ENCODE data around the gene CACNA1C. TPM values are rescaled to one million over a fixed set of nuclear protein-coding genes. Genes with fewer than 3 reads are reported as not detected.

Gene CACNA1C
- total RNA-seq, 1 donor from 2014 or later = 0.02 TPM

DNA sequence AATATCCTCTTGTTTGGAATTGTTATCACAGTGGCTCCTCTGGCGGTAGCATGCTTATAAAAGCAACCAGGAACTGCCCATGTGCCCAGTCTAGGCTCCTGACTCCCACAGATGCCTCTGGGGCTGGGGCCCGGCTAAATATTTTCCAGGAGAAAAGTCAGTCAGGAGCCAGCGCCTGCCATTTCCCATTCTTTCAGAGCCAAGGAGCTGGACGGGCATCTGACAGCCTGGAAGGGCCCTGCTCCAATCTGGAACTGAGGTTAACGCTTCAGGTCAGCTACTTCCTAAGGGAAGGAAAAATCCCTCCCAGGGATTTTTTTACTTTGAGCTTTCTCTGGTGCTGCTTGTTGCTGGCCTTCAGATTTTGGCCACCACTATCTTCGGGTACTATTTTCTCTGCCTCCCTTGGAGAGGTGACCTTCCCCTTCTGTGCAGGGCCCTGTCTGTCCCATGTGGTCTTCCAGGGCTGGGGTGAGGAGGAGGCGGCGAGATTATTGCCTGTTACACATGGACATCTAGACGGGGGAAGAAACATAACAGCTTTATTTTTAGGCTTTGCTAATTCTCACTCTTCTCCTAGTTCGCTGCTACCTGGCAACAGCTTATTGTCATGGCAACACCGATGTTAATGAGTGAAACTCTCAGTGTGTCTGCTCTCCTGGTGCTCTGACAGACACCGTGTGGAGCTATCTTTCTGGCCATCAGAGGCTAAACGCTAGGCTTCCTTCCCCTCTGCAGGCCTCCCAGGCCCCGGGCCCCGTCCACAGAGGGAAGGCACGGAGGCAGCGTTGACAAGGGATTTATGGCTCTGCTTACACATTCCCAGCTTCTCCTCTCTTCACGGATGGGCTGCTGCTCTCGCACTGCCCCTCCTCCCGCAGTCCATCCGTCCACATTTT is 160.4 kb downstream of the CACNA1C start:
- Mint-ChIP-seq H3K4me3 (no peak overlapping the region), H3K27ac (no peak overlapping the region)
- ATAC-seq (ENCODE audit: low read depth) = no peak

GRCh38 chr12:2214411-2214810 is 161.6 kb downstream of the CACNA1C start:
- no peak overlapping the region for H3K4me3 Mint-ChIP-seq

More for the DNA sequence above, 160.4 kb downstream of the CACNA1C start:
- TF ChIP-seq CTCF (IDR thresholded peaks at IDR 0.05) = no peak
- no peaks in the 10 kb centered on the region for H3K36me3 Mint-ChIP-seq (ENCODE audit: low read depth)
- intact Hi-C loops (cut with micrococcal nuclease) = no loop called here
- no peaks in the 10 kb centered on the region for H3K4me1 Mint-ChIP-seq
- no peak for DNase-seq
- no peaks in the 10 kb centered on the region for H3K9me3 Mint-ChIP-seq
- peaks cover 10% of the 10 kb centered on the region for H3K27me3 Mint-ChIP-seq
- POLR2A ChIA-PET = no interaction called here
- CTCF ChIA-PET = no interaction called here

DNA sequence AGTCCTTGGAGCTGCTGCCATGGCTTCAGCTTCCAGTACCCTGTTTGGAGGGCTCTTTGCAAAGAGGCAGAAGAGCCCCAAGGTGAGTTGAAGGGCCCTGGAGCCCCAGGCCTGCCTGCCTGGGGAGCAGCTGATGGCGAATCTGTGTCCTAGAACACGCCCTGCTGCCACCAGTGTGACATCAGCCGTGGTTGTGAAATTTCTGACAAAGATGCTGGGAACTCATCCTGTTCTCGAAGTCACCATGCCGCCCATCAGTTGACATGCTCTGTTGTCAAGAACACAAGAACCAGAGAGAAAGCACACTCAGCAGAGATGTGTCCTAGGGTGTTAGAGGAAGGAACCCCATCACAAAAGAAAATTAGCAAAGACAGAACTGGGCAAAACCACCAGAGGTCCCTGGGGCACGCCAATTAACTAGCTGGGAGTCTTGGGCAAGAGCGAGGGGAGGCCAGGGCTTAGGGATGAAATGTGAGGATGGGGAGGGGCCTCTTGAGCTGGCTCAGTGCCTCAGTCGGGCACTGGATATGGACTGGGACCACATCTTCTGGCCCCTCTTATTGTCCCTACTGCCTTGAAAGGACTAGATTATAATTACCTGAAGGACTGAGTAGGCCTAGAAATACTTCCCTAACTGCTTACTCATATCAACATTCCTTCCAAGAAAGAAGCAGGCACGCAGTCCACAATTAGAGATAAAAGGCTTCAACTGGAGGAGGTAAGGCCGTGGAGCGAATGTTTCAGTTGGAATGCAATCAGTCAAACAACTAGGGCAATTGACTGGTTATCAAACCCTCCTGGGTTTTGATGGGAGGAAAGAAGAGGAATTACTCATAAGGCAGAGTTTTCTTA is 163.1 kb downstream of the CACNA1C start:
- no peak for ATAC-seq (ENCODE audit: low read depth)
- intact Hi-C loops (cut with micrococcal nuclease) = no loop called here
- ChIA-PET POLR2A (no interaction called here), CTCF (no interaction called here)
- no peak for TF ChIP-seq CTCF (IDR thresholded peaks at IDR 0.05)
- no peaks in the 10 kb centered on the region for H3K9me3 Mint-ChIP-seq
- H3K4me3 Mint-ChIP-seq = no peak overlapping the region
- H3K4me1 Mint-ChIP-seq = no peaks in the 10 kb centered on the region
- DNase-seq = no peak
- H3K27ac Mint-ChIP-seq = no peak overlapping the region
- H3K27me3 Mint-ChIP-seq = peaks cover 10% of the 10 kb centered on the region
- no peaks in the 10 kb centered on the region for H3K36me3 Mint-ChIP-seq (ENCODE audit: low read depth)

More at GRCh38 chr12:2214411-2214810, 161.6 kb downstream of the CACNA1C start:
- no peaks in the 10 kb centered on the region for H3K9me3 Mint-ChIP-seq
- no peak for DNase-seq
- H3K36me3 Mint-ChIP-seq (ENCODE audit: low read depth) = no peaks in the 10 kb centered on the region
- H3K4me1 Mint-ChIP-seq = no peaks in the 10 kb centered on the region
- no peak overlapping the region for H3K27ac Mint-ChIP-seq
- no peak for TF ChIP-seq CTCF (IDR thresholded peaks at IDR 0.05)
- intact Hi-C loops (cut with micrococcal nuclease) = no loop called here
- ChIA-PET CTCF (no interaction called here), POLR2A (no interaction called here)
- H3K27me3 Mint-ChIP-seq = peaks cover 10% of the 10 kb centered on the region
- no peak for ATAC-seq (ENCODE audit: low read depth)

GRCh38 chr12:2218706-2219105 is 165.9 kb downstream of the CACNA1C start:
- no peaks in the 10 kb centered on the region for H3K4me1 Mint-ChIP-seq
- H3K27ac Mint-ChIP-seq = no peak overlapping the region

More at GRCh38 chr12:2218706-2219105, 165.9 kb downstream of the CACNA1C start:
- Mint-ChIP-seq H3K9me3 (no peaks in the 10 kb centered on the region), H3K36me3 (ENCODE audit: low read depth) (no peaks in the 10 kb centered on the region), H3K4me3 (no peak overlapping the region), H3K27me3 (peaks cover 10% of the 10 kb centered on the region)
- ChIA-PET CTCF (no interaction called here), POLR2A (no interaction called here)
- intact Hi-C loops (cut with micrococcal nuclease) = no loop called here
- no peak for ATAC-seq (ENCODE audit: low read depth)
- TF ChIP-seq CTCF (IDR thresholded peaks at IDR 0.05) = no peak
- no peak for DNase-seq

All from activated B cell treated with CpG ODN at 0.5 μM for 24 hours (primary cell).